Esophagus muscularis mucosa (tissue), 3 donors: Measurements from ENCODE around the gene CHGA.

Source experiments
- CTCF ChIP-seq, 3 experiments: fragments of 200-600 bp in 2 of 3; fragments of 450-650 bp in 1 of 3; sonication (generic) in 2 of 3; IDR thresholded peaks; one replicate each; pipeline ENCODE4 v1.5.1; 2017 to 2019; ENCODE audit warnings: antibody characterized with exemption in 3 of 3, mild to moderate bottlenecking in 2 of 3, moderate library complexity in 1 of 3
- POLR2AphosphoS5 ChIP-seq, 2 donors: sonication (generic); formaldehyde crosslinking; IDR thresholded peaks; one replicate each; pipeline ENCODE4 v1.6.1; 2017; ENCODE audit warnings: antibody characterized with exemption in 2 of 2

- no peak for TF ChIP-seq CTCF (IDR thresholded peaks at IDR 0.05)
- TF ChIP-seq POLR2AphosphoS5 (IDR thresholded peaks at IDR 0.05) = no peak
Measured at GRCh38 chr14:92942976-92943710, 20.2 kb downstream of the CHGA start.
